ENCODE data around the gene CYS1.
"Not testable (repeated sequence)": the region's sequence is repeated elsewhere in the genome, so short reads cannot be mapped to it uniquely, and the experiment has no call there.

CYS1 gene

GRCh38 chr2:10079870-10080535 is at the start of gene CYS1:
Gene CYS1, minus strand, starts transcription at chr2:10080411. Its CDS starts 188 bp downstream, at chr2:10080223.
- DNase-seq: no peak

- no peak for DNase-seq
Measured at GRCh38 chr2:10129490-10129889, 49.3 kb upstream of the CYS1 start.

DNA sequence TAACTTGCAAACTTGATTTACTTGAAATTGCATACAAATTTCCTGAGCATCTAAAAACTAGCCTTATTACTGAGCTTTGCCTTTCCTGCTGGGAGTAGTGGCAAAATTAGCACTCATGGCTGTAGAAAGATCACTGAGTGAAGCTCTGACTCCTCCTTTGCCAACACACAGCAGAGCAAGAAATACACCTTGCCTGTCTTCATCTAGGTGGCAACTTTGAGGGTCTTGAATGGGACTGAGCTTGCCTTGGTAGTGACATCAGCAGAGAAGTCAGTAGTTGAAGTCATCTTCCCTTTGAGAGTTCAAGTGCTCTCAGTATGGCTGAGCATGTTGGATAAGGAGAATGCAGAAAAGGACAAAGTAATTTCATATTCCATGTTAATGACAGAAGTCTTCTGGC is 48.2 kb upstream of the CYS1 start:
- DNase-seq: no peak

DNA sequence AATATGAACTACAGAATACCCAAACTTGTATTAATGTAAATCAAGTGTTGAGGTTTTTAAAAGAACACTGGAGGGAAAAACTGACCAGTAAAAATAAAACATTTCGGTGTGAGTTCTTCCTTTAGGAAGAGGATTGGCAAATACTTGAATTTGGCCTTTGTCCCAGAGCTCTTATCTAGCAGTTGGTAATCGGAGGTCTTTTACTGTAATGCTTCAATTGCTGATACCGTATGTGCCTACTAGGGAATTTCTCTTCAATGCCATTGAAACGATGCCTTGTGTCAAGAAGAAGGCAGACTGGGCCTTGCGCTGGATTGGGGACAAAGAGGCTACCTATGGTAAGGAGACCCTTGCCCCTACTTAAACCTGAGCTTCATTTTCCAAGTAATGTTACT is 46.4 kb upstream of the CYS1 start:
- no peak for DNase-seq

- DNase-seq: no peak
Measured at GRCh38 chr2:10125842-10126631, 45.8 kb upstream of the CYS1 start.

DNA sequence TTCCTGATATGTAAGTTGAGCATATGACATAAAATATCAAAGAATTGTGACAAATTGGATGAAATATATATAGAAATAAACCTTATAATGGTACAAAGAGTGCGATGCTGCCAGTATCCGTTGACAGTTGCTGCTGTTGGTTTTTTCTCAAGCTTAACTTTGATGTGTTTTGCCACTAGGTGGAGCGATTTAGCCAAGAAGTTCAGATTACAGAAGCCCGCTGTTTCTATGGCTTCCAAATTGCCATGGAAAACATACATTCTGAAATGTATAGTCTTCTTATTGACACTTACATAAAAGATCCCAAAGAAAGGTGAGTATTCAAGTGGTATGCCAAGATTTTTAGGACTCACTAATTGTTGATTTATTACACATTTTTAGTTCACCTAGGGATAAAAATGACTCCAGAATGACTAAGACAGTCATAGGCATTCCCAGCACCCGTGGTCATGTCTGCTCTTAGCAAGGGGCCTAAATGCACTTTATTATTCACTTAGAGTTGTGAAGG is 44.4 kb upstream of the CYS1 start:
- peak; percentile 84 for DNase-seq

DNA sequence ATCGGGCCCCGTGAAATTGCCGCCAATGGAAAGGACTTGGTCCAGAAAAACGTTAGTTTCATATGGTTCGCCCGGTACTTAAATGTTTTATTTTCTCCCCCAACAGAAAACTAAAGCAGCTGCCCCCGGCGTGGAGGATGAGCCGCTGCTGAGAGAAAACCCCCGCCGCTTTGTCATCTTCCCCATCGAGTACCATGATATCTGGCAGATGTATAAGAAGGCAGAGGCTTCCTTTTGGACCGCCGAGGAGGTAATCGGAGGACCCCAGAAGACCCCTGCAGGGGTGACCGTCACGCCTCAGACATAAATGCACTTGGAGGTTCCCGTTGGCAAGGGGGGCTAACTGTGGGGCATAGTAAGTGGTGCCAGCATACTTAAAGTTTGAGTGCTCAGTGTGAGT is 43.1 kb upstream of the CYS1 start:
- DNase-seq: no peak

DNA sequence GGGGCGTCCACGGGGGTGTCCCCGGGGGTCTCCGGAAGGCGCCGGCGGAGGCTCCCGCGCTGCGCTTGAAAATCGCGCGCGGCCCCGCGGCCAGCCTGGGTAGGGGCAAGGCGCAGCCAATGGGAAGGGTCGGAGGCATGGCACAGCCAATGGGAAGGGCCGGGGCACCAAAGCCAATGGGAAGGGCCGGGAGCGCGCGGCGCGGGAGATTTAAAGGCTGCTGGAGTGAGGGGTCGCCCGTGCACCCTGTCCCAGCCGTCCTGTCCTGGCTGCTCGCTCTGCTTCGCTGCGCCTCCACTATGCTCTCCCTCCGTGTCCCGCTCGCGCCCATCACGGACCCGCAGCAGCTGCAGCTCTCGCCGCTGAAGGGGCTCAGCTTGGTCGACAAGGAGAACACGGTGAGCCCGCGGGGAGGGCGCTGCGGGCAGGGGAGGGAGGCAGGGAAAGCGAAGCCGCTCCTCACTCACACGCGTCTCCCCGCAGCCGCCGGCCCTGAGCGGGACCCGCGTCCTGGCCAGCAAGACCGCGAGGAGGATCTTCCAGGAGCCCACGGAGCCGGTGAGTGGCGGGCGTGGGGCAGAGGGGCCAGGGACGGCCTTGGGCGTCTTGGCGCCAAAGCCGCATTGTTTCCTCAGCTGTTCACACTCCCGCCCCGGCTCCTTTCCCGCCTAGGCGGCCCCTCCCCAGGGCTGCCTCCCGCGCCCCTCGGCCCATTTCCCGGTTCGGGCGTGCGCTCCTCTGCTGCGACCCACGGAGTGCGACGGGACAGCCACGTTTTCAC is 42.5 kb upstream of the CYS1 start, which contains the start of gene RRM2:
RRM2 (plus strand) TSS at position 240 of the 781 bp plus-strand sequence; CDS start at position 300, 60 bp downstream.
- DNase-seq: peak; percentile 92

DNA sequence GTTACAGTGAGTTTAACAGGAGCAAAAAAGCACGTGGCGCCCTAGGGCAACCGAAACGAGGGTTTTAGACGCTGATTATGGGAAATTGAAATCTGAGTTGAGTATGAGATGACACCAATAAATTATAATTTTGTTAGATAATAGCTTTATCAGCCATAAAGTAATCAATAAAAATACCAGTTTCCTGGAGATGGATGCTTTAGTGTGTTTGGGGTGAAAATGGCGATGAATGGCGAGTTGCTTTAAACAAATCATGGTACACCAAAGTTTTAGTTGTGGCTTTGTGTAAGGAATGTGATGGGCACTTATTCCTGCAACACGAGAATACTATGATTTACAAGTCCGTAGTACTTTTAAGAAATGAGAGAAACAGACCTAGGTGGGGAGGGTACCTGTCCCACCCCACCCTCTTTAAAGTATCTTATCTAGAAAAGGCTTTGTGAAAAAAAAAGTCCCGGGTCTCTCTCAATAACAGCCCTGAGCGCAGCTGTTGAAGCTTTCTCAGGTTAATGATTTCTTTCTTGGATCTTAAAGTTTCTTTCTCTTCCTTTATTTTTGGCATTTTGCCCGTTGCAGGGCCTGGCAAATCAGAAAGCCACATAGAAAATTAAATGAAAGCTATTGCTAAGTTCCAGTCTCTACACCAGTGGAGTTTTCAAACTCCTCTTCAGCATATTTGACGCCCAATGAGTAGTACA is 40.8 kb upstream of the CYS1 start:
- no peak for DNase-seq

GRCh38 chr2:10120158-10120876 is 40.1 kb upstream of the CYS1 start:
- DNase-seq: peak; percentile 89

GRCh38 chr2:10119601-10120157 is 39.5 kb upstream of the CYS1 start:
- DNase-seq: no peak

DNA sequence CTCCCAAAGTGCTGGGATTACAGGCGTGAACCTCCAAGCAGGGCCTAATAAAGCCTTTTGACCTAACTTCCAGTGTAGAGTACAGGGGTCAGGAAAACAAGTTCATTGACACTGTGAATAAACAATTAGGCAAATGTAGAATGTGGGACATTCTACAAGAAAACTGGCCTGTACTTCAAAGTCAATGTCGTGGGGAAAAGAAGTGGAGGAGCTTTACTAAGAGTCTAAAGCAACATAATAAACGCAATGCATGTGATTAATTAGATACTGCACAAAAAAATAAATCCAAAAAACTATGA is 38.8 kb upstream of the CYS1 start:
- DNase-seq: no peak

GRCh38 chr2:10109311-10109710 is 29.1 kb upstream of the CYS1 start:
- DNase-seq: no peak

DNA sequence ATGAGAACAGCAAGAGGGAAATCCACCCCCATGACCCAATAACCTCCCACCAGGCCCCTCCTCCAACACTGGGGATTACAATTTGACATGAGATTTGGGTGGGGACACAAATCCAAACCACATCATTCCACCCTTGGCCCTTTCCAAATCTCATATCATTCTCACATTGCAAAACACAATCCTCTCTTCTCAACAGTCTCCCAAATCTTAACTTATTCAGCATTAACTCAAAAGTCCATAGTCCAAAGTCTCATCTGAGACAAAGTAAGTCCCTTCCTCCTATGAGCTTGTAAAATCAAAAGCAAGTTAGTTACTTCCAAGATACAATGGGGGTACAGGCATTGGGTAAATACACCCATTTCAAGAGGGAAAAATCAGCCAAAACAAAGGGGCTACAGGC is 24.7 kb upstream of the CYS1 start:
- not testable (repeated sequence) for DNase-seq

DNA sequence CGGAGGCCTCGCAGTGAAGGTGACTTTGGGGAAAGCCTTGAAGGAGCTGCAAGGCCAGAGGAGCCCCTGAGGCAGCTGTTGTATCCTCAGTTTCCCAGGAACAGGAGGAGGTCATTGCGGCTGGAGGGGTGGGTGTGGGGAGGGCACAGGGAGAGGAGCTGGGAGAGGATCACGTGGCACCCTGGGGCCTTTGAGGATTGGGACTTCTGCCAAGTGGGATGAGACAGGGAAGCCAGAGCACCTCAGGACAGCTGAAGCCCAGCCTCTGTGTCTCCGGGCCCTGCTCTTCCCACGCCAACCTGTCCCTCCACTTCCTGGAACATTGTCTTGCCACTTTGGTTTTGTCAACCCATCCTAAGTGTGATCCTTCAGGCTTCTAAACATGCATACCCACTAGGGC is 23.0 kb upstream of the CYS1 start:
- no peak for DNase-seq

DNA sequence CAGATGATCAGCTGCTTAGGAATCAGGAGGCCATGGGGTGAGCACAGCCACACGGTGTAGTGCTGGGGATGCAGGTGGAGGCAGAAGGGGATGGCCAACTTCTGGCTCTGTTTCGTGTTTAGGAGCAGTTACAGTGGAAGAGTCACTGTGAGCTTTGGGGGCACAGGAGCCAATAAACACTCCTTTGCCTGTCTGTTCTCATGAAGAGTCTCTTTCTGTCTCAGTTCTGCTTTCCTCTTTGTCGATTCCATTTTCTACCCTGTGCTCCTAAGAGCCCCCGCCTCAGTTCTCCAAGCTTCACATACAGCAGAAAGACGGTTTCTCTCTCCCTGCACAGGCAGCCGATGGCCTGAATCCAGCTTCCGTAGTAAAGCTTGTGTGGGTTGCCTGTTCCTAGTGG is 21.3 kb upstream of the CYS1 start:
- DNase-seq: no peak

DNA sequence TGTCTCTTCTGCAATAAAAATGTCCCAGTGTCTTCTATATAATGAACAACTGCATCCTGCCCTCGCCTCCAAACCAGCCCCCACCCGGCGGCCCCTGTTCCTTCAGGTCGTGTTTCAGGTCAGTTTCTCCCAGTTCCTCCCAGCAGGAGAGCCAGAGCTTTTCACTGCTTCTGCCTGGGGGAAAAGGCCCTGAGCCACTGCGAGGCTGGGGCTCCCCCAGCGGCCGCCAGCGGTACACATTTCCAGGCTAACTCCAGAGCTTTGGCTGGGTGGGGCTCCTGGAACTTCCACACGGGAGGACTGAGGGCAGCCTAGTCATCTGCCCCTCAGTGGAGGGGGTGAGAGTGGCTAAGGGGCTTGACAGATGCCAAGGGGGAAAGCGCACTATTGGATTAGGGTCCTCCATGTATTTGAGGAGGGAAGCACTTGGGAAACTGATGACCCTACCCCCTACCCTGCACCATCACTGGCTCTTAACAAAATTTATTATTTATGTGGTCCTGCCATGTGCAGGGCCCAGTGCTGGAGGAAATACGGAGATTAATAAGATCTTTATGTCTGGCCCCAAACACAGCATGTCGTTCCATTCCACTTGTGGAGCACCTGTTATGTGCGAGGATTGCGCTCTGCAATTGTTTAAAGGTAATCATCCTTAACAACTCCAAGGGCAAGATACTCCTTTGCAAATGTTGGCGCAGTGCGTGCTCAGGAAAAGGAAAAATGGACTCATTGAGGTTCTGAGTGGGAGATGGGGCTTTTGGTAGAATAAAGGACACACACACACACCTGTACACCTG is 17.3 kb upstream of the CYS1 start:
- DNase-seq: no peak

GRCh38 chr2:10096641-10097040 is 16.4 kb upstream of the CYS1 start:
- DNase-seq: no peak

GRCh38 chr2:10095175-10095574 is 15.0 kb upstream of the CYS1 start:
- no peak for DNase-seq

DNA sequence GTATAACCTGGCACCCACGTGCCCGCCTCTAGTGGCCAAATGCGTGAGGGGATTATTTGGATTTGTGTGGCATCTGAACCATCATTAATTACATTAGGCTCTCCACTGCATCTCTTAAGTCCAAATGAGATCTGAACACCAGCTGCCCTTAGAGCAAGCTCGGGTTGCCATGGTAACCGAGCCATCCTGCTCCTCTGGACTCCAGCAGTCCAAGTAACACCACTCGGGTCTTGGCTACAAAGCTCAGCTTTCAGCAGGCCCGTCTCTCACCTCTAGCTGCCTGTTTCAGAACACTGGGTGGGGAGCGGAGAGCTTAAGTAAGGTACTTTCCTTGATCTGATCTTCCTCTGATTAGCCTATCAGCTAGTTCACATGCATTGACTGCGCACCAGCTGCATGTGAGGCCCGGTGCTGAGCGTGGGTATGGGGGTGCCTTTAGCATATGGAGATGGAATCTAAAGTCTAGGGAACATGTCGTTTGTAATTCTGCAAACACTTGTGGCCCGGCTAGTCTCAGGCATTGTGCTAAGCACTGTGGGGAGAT is 14.1 kb upstream of the CYS1 start:
- no peak for DNase-seq

GRCh38 chr2:10091889-10092244 is 11.7 kb upstream of the CYS1 start:
- peak; percentile 27 for DNase-seq

All from CD4-positive, alpha-beta T cell treated with Interleukin-10 for 1 hour (primary cell).